ENCODE results near the gene DENND11.

GRCh38 chr7:141697211-141697871 lies 4.6 kb downstream of the DENND11 start:
- TF ChIP-seq POLR2A (IDR thresholded peaks at IDR 0.05) (no peak), CTCF (IDR thresholded peaks at IDR 0.05) (no peak)
